ENCODE results near the gene CHRM5.

GRCh38 chr15:34054081-34054707 is 85.9 kb downstream of the CHRM5 start:
- TF ChIP-seq, protein P1, sequence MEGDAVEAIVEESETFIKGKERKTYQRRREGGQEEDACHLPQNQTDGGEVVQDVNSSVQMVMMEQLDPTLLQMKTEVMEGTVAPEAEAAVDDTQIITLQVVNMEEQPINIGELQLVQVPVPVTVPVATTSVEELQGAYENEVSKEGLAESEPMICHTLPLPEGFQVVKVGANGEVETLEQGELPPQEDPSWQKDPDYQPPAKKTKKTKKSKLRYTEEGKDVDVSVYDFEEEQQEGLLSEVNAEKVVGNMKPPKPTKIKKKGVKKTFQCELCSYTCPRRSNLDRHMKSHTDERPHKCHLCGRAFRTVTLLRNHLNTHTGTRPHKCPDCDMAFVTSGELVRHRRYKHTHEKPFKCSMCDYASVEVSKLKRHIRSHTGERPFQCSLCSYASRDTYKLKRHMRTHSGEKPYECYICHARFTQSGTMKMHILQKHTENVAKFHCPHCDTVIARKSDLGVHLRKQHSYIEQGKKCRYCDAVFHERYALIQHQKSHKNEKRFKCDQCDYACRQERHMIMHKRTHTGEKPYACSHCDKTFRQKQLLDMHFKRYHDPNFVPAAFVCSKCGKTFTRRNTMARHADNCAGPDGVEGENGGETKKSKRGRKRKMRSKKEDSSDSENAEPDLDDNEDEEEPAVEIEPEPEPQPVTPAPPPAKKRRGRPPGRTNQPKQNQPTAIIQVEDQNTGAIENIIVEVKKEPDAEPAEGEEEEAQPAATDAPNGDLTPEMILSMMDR (IDR thresholded peaks at IDR 0.05; ENCODE audit: extremely low read depth in 1 of 2, insufficient read depth in 1 of 2, low read depth in 1 of 2, low read length in 2 of 2): no peak
- TF ChIP-seq POLR2A (IDR thresholded peaks at IDR 0.05; ENCODE audit: low read depth, low read length): no peak
- no peak for TF ChIP-seq EZH2 (IDR thresholded peaks at IDR 0.05; ENCODE audit: borderline replicate concordance, low read depth, low read length, severe bottlenecking)
- TF ChIP-seq MYC (IDR thresholded peaks at IDR 0.05; ENCODE audit: low read depth, low read length): no peak
- no peak for TF ChIP-seq POLR2AphosphoS5 (IDR thresholded peaks at IDR 0.05; ENCODE audit: insufficient read depth, low read depth, low read length)
- no peak for TF ChIP-seq MAX (IDR thresholded peaks at IDR 0.05; ENCODE audit: insufficient read depth, insufficient read length)

All from endothelial cell of umbilical vein (primary cell).